Measurements from ENCODE around the gene OR56B1. TPM values are rescaled to one million over a fixed set of nuclear protein-coding genes. Genes with fewer than 3 reads are reported as not detected.
A peak's percentile ranks its signal among the peaks of the same experiment; 100 is the strongest.

The OR56B1 gene
- total RNA-seq, 1 donor from 2014 or later = not detected

GRCh38 chr11:5691964-5692361 lies 44.3 kb upstream of the OR56B1 start:
- H3K4me3 ChIP-seq = peak overlapping the region; percentile 65
- H3K4me1 ChIP-seq = peaks cover 43% of the 10 kb centered on the region
- intact Hi-C loops (cut with micrococcal nuclease) = no loop called here
- no peak for DNase-seq
- H3K36me3 ChIP-seq = peaks cover 10% of the 10 kb centered on the region
- TF ChIP-seq CTCF (IDR thresholded peaks at IDR 0.05; ENCODE audit: borderline replicate concordance) = no peak
- no peaks in the 10 kb centered on the region for H3K27me3 ChIP-seq (ENCODE audit: low read depth)
- H3K9me3 ChIP-seq (replicated peaks) = no peaks in the 10 kb centered on the region
- peak overlapping the region; percentile 90 for H3K27ac ChIP-seq (replicated peaks)

- no peaks in the 10 kb centered on the region for H3K27me3 ChIP-seq (ENCODE audit: low read depth)
- H3K36me3 ChIP-seq = peaks cover 32% of the 10 kb centered on the region
- no peak overlapping the region for H3K4me3 ChIP-seq
- intact Hi-C loops (cut with micrococcal nuclease) = no loop called here
- no peak overlapping the region for H3K27ac ChIP-seq (replicated peaks)
- TF ChIP-seq CTCF (IDR thresholded peaks at IDR 0.05; ENCODE audit: borderline replicate concordance) = no peak
- H3K9me3 ChIP-seq (replicated peaks) = no peaks in the 10 kb centered on the region
- no peak for DNase-seq
- peaks cover 33% of the 10 kb centered on the region for H3K4me1 ChIP-seq
Observed at GRCh38 chr11:5694642-5695041, 41.6 kb upstream of the OR56B1 start.

GRCh38 chr11:5695580-5695979 lies 40.7 kb upstream of the OR56B1 start:
- Histone ChIP-seq H3K36me3 (peaks cover 42% of the 10 kb centered on the region), H3K27ac (replicated peaks) (no peak overlapping the region), H3K4me1 (peaks cover 33% of the 10 kb centered on the region), H3K27me3 (ENCODE audit: low read depth) (no peaks in the 10 kb centered on the region), H3K9me3 (replicated peaks) (no peaks in the 10 kb centered on the region), H3K4me3 (no peak overlapping the region)
- TF ChIP-seq CTCF (IDR thresholded peaks at IDR 0.05; ENCODE audit: borderline replicate concordance) = no peak
- DNase-seq = no peak
- intact Hi-C loops (cut with micrococcal nuclease) = no loop called here

GRCh38 chr11:5696210-5696609 lies 40.0 kb upstream of the OR56B1 start:
- intact Hi-C loops (cut with micrococcal nuclease) = no loop called here
- Histone ChIP-seq H3K9me3 (replicated peaks) (no peaks in the 10 kb centered on the region), H3K27me3 (ENCODE audit: low read depth) (no peaks in the 10 kb centered on the region), H3K36me3 (peaks cover 48% of the 10 kb centered on the region), H3K27ac (replicated peaks) (no peak overlapping the region), H3K4me1 (peaks cover 33% of the 10 kb centered on the region), H3K4me3 (no peak overlapping the region)
- DNase-seq = no peak
- no peak for TF ChIP-seq CTCF (IDR thresholded peaks at IDR 0.05; ENCODE audit: borderline replicate concordance)

GRCh38 chr11:5698281-5698680 lies 38.0 kb upstream of the OR56B1 start:
- Histone ChIP-seq H3K9me3 (replicated peaks) (no peaks in the 10 kb centered on the region), H3K27ac (replicated peaks) (no peak overlapping the region), H3K27me3 (ENCODE audit: low read depth) (no peaks in the 10 kb centered on the region), H3K4me3 (no peak overlapping the region), H3K36me3 (peaks cover 63% of the 10 kb centered on the region), H3K4me1 (peaks cover 23% of the 10 kb centered on the region)
- intact Hi-C loops (cut with micrococcal nuclease) = no loop called here
- no peak for TF ChIP-seq CTCF (IDR thresholded peaks at IDR 0.05; ENCODE audit: borderline replicate concordance)
- no peak for DNase-seq
